C4-2B (cell line): ENCODE results near the gene ATG7.
"Not testable (repeated sequence)": the region's sequence is repeated elsewhere in the genome, so short reads cannot be mapped to it uniquely, and the experiment has no call there.

ENCODE experiments used
- H3K27ac ChIP-seq: fragments of 450-650 bp; 2 replicates; pipeline ENCODE4 v1.5.1; 2017
- CTCF ChIP-seq: fragments of 450-650 bp; conservative IDR thresholded peaks from 2 replicates; pipeline ENCODE4 v1.5.1; 2017; ENCODE audit warnings: mild to moderate bottlenecking
- ZFX ChIP-seq: fragments of 450-650 bp; IDR thresholded peaks from 2 replicates; pipeline ENCODE4 v1.6.1; 2017

ATG7 gene

DNA sequence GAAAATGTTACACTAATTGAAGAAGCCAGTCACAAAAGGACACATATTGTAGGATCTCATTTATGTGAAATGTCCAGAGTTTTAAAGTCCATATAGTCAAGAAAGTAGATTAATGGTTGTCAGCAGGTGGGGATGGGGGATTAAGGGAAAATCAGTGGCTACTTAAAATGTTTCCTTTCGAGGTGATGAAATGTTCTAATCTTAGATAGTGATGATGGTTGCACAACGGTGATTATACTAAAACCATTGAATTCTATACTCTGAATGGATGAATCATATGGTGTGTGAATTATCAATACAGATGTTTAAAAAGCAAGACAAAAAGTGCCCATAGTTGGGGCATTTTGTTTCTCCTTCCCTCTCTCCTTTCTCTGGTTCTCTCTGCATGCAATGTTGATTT lies 164.6 kb downstream of the ATG7 start:
- TF ChIP-seq ZFX (no peak), CTCF (no peak)

GRCh38 chr3:11437506-11437905 lies 165.3 kb downstream of the ATG7 start:
- H3K27ac ChIP-seq: no peak overlapping the region
- TF ChIP-seq CTCF (no peak), ZFX (no peak)

More for the DNA sequence above, 164.6 kb downstream of the ATG7 start:
- H3K27ac ChIP-seq: no peak overlapping the region

DNA sequence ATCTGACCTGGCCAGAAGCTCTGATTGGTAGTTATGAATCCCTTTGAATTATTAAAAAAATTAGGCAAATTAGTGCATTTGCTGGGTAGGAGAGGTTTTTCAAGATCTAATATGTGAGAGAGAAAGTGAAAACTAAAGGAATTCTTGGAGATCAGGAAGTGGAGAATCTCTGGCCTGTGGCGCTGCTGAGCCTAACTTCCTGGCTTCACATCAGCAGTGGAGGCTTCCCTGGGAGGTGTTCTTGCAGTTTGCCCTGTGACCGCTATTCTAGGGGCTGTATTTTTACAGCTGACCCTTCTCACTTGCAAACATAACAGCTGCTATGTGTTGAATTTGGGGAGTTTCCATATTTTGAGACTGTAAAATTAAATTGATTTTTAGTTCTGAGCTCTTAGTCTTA lies 166.4 kb downstream of the ATG7 start:
- H3K27ac ChIP-seq: no peak overlapping the region
- no peak for TF ChIP-seq ZFX
- TF ChIP-seq CTCF: no peak

- not testable (repeated sequence) for H3K27ac ChIP-seq
Measured at GRCh38 chr3:11441346-11441745, 169.1 kb downstream of the ATG7 start.

DNA sequence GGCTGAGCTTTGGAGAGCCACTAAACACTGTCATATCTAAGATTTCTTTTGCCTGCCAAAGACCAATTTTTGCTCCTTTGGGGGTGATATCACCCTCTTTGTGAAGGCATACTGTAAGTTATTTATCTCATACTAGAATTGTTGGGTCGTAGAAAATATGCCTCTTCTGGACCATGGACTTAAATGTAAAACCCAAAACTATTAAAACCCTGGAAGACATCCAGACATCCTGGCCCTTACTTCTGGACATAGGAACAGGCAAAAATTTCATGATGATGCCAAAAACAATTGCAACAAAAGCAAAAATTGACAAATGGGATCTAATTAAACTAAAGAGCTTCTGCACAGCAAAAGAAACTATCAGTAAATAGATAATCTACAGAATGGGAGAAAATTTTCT lies 172.2 kb downstream of the ATG7 start:
- no peak for TF ChIP-seq CTCF
- no peak for TF ChIP-seq ZFX
- no peak overlapping the region for H3K27ac ChIP-seq

DNA sequence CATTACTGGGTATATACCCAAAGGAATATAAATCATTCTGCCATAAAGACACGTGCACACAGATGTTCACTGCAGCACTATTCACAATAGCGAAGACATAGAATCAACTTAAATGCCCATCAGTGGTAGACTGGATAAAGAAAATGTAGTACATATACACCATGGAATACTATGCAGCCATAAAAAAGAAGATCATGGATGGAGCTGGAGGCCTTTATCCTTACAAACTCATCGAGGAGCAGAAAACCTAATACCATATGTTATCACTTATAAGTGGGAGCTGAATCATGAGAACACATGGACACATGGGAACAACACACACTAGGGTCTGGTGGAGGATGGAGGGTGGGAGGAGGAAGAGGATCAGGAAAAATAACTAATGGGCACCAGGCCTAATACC lies 173.0 kb downstream of the ATG7 start:
- not testable (repeated sequence) for H3K27ac ChIP-seq

- no peak overlapping the region for H3K27ac ChIP-seq
- TF ChIP-seq CTCF (no peak), ZFX (no peak)
Measured at GRCh38 chr3:11445883-11446282, 173.7 kb downstream of the ATG7 start.

DNA sequence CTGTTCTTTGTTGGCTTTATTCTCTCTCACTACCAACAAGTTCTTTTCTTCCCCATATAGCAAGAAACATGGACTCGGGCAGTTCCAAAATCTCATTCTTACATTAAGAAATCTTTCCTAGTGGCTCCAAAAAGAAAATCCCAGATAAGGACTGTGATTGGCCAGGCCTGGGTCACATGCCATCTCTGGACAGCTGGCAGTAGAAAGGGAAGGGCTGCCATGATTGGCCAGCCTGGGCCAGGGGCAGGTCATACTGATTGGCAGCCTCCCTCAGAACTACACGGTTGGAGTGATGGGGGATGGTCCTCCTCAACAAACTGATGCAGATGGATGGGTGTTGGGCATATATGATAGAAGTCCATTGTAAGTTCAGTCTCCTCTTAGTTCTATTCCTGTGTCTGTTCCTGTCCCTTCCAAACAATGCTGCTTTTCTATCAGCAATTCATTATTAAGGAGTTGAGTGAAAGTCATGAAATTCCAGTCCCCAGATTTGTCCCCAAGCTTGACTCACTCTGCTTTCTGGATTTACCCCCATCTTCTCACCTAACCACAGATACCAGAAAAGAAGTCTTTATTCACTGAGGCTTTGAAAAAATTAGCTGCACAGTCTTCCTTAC lies 175.5 kb downstream of the ATG7 start:
- no peak for TF ChIP-seq CTCF
- TF ChIP-seq ZFX: no peak
- no peak overlapping the region for H3K27ac ChIP-seq

- no peak for TF ChIP-seq CTCF
- no peak for TF ChIP-seq ZFX
- H3K27ac ChIP-seq: no peak overlapping the region
Measured at GRCh38 chr3:11450015-11450414, 177.8 kb downstream of the ATG7 start.
